ENCODE results near the gene UBAP1.

GRCh38 chr9:34291423-34291822 lies 112.6 kb downstream of the UBAP1 start:
- TF ChIP-seq GABPA (IDR thresholded peaks at IDR 0.05; ENCODE audit: low read depth) (no peak), CTCF (IDR thresholded peaks at IDR 0.05; ENCODE audit: insufficient read depth, low read length) (no peak), POLR2AphosphoS5 (IDR thresholded peaks at IDR 0.05; ENCODE audit: low read depth) (no peak)
